ENCODE data around the gene FN3KRP. TPM values are rescaled to one million over a fixed set of nuclear protein-coding genes. Genes with fewer than 3 reads are reported as not detected.

The FN3KRP gene
- polyA plus RNA-seq, 3 donors from 2014 or later = 23.7 to 76.6 (median 47.3) TPM

DNA sequence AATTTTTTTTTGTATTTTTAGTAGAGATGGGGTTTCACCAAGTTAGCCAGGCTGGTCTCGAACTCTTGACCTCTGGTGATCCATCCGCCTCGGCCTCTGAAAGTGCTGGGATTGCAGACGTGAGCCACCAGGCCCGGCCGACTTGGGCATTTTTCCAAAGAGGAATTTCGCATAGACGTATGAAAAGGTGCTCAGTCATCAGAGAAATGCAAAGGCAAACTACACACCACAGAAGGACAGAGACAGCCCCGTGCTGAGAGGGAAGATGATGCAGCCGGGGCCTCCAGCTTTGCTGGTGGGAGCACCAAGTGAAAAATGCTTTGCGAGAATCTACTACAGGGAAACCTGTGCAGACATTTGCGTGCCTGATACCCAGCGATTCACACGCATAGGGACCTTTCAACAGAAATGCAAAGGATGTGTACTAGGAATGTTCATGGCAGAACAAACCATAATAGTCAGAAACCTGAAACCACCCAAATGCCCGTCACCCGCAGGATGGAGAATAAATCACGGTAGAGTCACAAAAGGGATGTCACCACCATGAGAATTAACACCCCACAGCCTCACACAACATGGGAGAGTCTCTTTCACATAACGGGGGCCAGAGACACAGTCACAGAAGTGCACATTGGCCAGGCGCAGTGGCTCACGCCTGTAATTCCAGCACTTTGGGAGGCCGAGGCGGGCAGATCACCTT, 23.2 kb upstream of the FN3KRP start:
- Mint-ChIP-seq H3K4me3 (no peak overlapping the region), H3K27me3 (ENCODE audit: low read depth in 3 of 3) (peaks cover 0 to 3% (median 2%) of the 10 kb centered on the region in 3 donors), H3K27ac (no peak overlapping the region), H3K9me3 (peaks cover 0 to 8% (median 3%) of the 10 kb centered on the region in 6 donors), H3K36me3 (peaks cover 7 to 16% (median 10%) of the 10 kb centered on the region in 3 donors), H3K4me1 (peaks cover 0 to 4% of the 10 kb centered on the region in 2 donors)
- no peak for DNase-seq

DNA sequence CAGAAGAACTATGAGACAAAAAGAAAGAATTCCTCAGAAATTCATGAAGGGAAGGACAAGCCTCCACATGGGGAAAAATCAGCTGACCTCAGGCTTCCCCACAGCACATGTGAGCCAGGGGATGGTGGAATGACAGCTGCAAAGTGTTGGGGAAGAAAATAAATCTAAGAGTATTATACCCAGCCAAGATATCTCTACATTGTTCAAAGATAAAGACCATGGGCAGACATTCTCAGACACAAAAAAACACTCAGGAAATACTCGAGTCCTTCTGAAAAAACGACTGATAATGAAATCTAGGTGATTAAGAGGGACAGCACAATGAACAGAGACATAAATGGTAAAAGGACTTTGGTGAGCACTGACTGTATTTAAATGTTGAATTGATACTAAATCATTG, 21.9 kb upstream of the FN3KRP start:
- Mint-ChIP-seq H3K27me3 (ENCODE audit: low read depth in 3 of 3) (peaks cover 2 to 6% (median 6%) of the 10 kb centered on the region in 3 donors), H3K27ac (no peak overlapping the region), H3K4me3 (peak overlapping the region in 3 of 5 donors; percentile 2 to 35 (median 5)), H3K36me3 (peaks cover 7 to 16% (median 10%) of the 10 kb centered on the region in 3 donors), H3K9me3 (peaks cover 0 to 8% (median 3%) of the 10 kb centered on the region in 6 donors), H3K4me1 (peaks cover 6 to 11% of the 10 kb centered on the region in 2 donors)
- DNase-seq = no peak

DNA sequence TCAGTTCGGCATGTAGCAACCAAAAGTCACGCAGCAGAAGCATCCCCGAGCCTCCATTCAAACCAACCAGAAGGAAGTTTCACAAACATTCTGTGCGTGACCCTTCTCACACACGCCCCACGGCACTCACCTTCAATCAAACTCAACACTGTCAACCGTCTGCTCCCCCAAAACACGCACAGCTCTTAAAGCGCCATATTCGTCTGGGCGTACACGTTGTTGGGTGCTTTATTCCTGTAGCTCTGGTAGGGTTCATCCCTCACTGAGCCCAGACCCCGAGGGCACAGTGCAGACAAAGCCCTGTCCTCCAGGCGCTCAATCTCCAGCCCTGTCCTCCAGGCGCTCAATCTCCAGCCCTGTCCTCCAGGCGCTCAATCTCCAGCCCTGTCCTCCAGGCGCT, 20.2 kb upstream of the FN3KRP start:
- Mint-ChIP-seq H3K27ac (peak overlapping the region in 1 of 6 donors; percentile 40), H3K27me3 (ENCODE audit: low read depth in 3 of 3) (peaks cover 2 to 6% (median 6%) of the 10 kb centered on the region in 3 donors), H3K4me1 (peaks cover 6 to 11% of the 10 kb centered on the region in 2 donors), H3K9me3 (peaks cover 0 to 8% (median 3%) of the 10 kb centered on the region in 6 donors), H3K36me3 (peaks cover 6 to 12% (median 7%) of the 10 kb centered on the region in 3 donors), H3K4me3 (peak overlapping the region in 4 of 5 donors; percentile 33 to 61 (median 40))
- no peak for DNase-seq

DNA sequence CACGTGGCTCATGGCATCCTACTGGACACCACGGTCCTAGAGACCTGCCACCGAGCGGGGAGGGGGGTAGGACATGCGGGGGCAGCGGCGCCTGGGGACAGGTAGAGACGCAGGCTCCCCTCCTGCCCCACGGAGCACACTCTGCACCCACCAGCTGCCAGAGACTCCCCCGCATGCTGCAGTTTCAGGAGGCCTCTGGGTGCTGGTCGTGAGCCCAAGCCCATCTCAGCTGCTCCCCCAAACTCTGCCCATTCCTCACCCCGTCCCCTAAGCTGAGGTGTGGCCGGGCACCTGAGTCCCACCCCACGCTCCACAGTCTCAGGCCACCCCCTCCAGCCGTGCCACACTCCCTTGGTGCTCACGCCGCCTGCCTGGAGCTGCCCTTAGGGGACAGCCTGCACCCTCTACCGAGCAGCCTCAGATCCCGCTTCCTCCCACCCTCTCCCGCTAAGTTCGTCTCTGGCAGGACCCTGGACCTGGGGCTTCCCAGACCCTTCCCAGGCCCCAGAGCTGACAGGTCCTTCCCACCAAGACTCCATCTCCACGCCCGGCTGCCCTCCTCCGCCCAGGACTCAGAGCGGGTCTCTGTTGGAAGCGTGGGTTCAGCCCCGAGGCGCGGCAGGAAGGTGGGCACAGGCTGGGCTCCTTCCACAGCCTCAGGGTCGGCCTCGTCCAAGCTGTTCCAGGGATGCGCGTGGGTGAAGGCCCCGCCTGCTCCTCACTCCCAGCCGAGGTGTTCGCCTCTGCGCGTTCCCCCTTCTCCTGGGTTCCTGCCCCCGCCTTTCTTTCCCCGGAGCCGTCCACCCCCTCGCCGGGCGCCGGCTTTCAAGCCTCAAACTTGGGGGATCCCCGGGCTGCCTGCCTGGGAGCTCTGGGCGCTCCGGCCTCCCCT, 19.3 kb upstream of the FN3KRP start:
- Mint-ChIP-seq H3K4me1 (peaks cover 6 to 11% of the 10 kb centered on the region in 2 donors), H3K27me3 (ENCODE audit: low read depth in 3 of 3) (peaks cover 2 to 6% (median 6%) of the 10 kb centered on the region in 3 donors), H3K36me3 (peaks cover 6 to 12% (median 7%) of the 10 kb centered on the region in 3 donors), H3K9me3 (peaks cover 0 to 8% (median 3%) of the 10 kb centered on the region in 6 donors), H3K27ac (no peak overlapping the region), H3K4me3 (peak overlapping the region; percentile 18 to 55 (median 46))
- peak in 1 of 3 donors; percentile 5 for DNase-seq

DNA sequence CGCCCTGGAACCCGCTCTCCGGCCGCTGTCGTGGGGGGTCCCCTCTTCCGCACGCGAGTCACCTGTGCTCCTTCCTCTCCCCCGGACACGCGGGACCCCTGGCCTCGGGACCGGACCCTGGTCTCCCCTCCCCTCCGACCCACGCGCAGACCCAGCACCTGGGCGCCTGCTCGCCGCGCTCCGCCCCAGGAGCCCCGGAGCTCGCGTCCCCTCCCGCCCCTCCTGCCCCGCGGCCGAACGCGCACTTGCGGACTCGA, 18.8 kb upstream of the FN3KRP start:
- H3K27me3 Mint-ChIP-seq (ENCODE audit: low read depth in 3 of 3) = peaks cover 4 to 6% (median 6%) of the 10 kb centered on the region in 3 donors
- peaks cover 0 to 8% (median 3%) of the 10 kb centered on the region in 6 donors for H3K9me3 Mint-ChIP-seq
- DNase-seq = no peak
- no peak overlapping the region for H3K27ac Mint-ChIP-seq
- peaks cover 6 to 12% (median 7%) of the 10 kb centered on the region in 3 donors for H3K36me3 Mint-ChIP-seq
- H3K4me3 Mint-ChIP-seq = peak overlapping the region in 2 of 5 donors; percentile 27 to 55
- H3K4me1 Mint-ChIP-seq = peaks cover 6 to 11% of the 10 kb centered on the region in 2 donors

DNA sequence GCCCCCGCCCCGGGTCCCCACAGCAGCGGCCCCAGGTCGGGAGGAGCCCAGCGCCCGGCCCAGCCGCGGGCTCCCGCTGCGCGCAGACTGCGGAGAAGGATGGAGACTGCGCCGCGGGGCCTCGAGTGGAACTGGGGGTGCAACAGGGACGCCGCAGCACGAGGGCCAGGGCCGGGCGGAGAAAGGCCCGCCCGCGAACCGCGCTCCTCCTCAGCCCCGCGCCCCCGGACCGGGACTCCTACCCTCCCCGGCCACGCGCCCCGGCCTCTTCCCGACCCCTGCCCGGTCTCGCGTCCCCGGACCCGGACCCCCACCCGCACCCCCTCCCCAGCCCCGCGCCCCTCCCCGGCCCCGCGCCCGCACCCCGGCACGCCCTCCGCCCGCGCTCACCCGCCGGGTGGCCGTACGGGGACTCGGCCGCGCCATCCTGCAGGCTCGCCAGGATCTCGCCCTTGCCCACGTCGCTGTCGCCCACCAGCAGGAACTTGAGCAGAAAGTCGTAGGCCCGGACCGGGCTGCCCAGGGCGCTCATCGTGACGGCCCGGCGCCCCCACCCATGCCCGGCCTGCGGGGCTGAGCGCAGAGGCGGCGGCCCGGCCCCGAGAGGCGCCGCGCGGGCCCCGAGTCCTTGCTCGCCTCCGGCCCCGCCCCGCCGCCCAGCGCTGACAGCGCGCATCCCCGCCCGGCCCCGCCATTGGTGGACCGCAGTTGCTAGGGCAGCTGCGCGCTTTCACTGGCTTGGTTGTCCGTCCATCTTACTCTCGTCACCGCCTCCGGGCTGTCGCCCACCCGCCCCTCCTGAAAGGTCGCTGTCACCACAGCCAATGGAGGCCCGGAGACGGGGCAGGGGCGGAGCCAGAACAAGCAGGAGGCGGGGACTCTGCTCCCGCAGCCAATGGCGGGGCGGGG, 18.2 kb upstream of the FN3KRP start, which contains the start of gene RAB40B:
Gene RAB40B (minus strand): TSS at position 634 of the 909 bp plus-strand sequence. CDS start 102 bp downstream, at position 532.
- H3K4me3 Mint-ChIP-seq = peak within 1 kb of the TSS; percentile 86 to 94 (median 93)
- peaks cover 4 to 6% (median 6%) of the 10 kb centered on the region in 3 donors for H3K27me3 Mint-ChIP-seq (ENCODE audit: low read depth in 3 of 3)
- H3K9me3 Mint-ChIP-seq = peaks cover 0 to 8% (median 3%) of the 10 kb centered on the region in 6 donors
- DNase-seq = peak; percentile 99
- peaks cover 6 to 10% (median 7%) of the 10 kb centered on the region in 3 donors for H3K36me3 Mint-ChIP-seq
- H3K4me1 Mint-ChIP-seq = peaks cover 6 to 11% of the 10 kb centered on the region in 2 donors
- H3K27ac Mint-ChIP-seq = peak within 1 kb of the TSS in 5 of 6 donors; percentile 47 to 81 (median 62)

DNA sequence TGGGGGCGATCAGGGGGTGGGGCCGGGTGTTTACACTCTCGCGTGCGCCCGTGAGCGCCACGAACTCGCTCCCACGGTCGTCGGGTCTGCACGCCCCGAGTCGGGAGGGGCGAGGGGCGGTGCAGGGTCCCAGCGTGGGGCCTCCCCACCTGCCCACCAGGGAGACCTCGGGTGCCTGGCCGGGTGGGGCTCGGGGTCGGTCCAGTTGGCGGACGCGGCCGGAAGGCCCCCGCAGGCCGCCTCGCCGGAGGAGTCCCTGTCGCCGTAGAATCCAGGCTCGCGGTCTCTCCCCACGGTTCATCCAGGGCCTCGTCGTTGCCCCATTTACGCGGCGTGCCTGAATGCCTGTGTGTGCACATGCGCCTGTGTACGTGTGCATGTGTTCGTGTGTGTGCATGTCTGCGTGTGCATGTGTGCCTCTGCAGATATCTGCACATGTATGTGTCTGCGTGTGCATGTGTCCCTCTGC, 17.5 kb upstream of the FN3KRP start:
- Mint-ChIP-seq H3K9me3 (peaks cover 0 to 8% (median 3%) of the 10 kb centered on the region in 6 donors), H3K27me3 (ENCODE audit: low read depth in 3 of 3) (peaks cover 4 to 6% (median 6%) of the 10 kb centered on the region in 3 donors), H3K4me1 (peaks cover 6 to 11% of the 10 kb centered on the region in 2 donors), H3K27ac (peak overlapping the region in 3 of 6 donors; percentile 50 to 81 (median 64)), H3K4me3 (peak overlapping the region; percentile 86 to 94 (median 93)), H3K36me3 (peaks cover 6 to 7% (median 7%) of the 10 kb centered on the region in 3 donors)
- DNase-seq = no peak

DNA sequence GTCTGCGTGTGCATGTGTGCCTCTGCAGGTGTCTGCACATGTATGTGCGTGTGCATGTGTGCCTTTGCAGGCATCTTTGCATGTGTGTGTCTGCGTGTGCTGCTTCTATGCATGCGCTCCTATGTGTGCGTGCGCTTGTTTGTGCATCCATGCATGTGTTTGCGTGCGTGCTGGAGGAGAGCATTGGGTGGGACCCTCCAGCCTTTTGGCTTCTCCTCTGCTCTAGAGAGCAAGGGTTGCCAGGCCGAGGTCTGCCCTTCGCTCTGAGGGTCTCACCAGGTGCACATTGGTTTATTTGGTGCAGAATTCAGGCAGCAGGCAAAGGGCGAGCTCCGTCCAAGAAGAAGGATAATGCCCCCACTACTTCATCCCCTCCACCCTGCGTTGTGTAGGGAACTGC, 17.0 kb upstream of the FN3KRP start:
- Mint-ChIP-seq H3K4me3 (peak overlapping the region; percentile 86 to 94 (median 93)), H3K27ac (peak overlapping the region in 4 of 6 donors; percentile 36 to 81 (median 57)), H3K27me3 (ENCODE audit: low read depth in 3 of 3) (peaks cover 2 to 6% (median 3%) of the 10 kb centered on the region in 3 donors), H3K9me3 (peaks cover 0 to 4% (median under 1%) of the 10 kb centered on the region in 6 donors), H3K36me3 (peaks cover 4 to 5% (median 4%) of the 10 kb centered on the region in 3 donors), H3K4me1 (peaks cover 6 to 11% of the 10 kb centered on the region in 2 donors)
- no peak for DNase-seq

DNA sequence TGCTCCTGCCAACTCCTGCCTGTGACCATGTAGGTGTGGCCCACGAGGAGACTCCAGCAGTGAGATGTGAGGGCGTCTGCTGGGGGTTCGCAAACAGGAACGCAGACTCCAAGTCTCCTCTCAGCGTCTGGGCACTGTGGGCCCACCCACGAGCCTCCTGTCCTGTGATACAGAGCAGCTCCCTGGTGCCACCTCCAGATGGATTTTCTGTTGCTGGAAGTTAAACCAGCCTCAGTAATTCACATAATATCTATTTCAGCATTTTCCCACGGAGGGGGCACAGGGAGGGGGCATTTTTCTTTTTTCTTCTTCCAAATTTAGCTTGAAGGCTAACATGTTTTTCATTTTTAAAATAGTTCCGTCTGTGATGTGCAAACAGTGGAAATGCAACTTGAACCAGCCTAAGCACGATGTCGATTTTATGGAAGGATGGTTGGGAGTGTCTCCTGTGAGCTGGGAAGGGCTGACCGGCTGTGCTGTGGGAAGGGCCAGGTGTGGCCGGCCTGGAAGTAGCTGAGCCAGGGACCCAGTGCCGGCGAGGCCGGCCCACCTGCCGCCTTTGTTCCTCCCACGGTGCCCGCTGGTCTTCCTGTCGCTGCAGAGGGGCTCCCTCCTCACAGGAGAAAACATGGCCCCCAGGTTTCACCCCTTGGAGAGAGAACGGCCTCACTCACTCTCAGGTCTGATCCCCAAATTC, 14.1 kb upstream of the FN3KRP start:
- Mint-ChIP-seq H3K4me3 (no peak overlapping the region), H3K9me3 (no peaks in the 10 kb centered on the region), H3K4me1 (peaks cover 6 to 7% of the 10 kb centered on the region in 2 donors), H3K27me3 (ENCODE audit: low read depth in 3 of 3) (peaks cover 2 to 10% (median 3%) of the 10 kb centered on the region in 3 donors), H3K36me3 (no peaks in the 10 kb centered on the region), H3K27ac (no peak overlapping the region)
- no peak for DNase-seq

DNA sequence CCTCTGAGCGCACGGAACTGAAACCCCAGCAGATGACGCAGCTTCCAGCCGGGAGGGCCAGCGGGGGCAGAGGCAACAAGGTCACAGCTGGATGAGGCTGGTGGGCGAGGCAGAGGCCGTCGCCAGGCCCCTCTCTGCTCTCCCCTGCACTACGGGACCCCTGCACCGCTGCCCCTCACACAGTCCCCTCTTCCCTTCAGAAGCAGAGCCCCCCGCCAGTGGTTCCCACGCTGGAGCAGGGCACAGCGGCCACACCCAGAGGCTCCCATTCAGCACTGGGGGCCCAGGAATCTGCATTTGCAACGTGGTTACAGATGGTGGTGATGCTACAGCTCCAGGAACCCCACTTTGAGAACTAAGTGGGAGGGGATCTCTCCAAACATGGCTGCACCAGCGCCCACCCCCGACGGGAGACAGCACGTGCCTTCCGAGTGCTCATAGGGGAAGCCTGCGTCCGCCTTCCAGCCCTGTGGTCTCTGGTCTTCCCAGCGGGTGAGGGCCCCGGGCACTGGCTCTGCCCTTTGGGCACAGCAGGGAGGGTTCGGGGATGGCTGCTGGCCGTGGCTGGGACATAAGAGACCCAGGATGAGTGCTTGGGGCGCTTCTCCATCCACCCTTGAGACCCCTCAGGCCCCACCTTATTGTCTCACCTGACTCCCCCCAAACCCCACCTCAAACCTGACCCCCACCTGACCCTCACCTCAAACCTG, 13.3 kb upstream of the FN3KRP start:
- Mint-ChIP-seq H3K27me3 (ENCODE audit: low read depth in 3 of 3) (peaks cover 2 to 10% (median 3%) of the 10 kb centered on the region in 3 donors), H3K9me3 (no peaks in the 10 kb centered on the region), H3K4me1 (peaks cover 6 to 7% of the 10 kb centered on the region in 2 donors), H3K27ac (no peak overlapping the region), H3K36me3 (no peaks in the 10 kb centered on the region), H3K4me3 (no peak overlapping the region)
- no peak for DNase-seq

DNA sequence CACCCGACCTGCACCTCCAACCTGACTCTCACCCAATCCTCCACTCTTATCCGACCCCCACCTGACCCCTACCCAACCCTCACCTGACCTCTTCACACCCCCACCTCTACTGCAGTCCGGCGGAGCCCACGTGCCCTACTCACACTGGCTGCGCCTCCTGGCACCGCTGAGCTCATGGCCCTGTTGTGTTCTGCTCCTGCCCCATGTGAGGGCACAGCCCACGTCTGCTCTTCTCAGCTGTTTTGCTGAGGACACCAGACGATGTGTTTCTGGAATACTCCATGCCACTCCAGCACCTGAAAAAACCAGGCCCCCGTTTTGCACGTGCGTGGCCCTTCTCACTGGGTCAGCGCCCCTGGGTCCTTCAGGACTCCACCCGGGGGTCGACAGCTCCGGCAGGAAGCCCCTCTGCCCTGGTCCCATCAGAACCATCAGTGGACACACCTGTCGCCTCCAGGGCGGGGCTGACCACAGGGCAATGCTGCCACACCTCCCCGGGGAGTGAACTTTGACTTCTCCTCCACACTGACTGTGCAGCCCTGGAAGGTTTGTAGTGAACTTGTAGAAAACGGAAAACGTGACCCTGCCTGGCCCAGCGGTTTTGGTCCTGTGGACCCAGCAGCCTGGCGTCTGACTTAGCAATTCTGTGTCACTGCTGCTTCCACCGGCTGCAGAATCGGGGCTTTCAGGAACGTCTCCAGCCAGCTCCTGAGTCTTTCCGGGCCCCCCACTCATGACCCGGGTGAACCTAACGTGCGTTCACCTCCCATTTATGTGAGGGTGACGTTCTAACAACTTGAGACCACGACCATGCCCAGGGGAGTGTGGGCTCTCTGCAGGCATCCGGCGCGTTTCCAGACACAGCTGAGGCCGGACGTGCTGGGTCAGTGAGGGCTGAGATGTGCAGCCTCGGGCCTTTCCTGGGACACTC, 12.3 kb upstream of the FN3KRP start:
- Mint-ChIP-seq H3K9me3 (no peaks in the 10 kb centered on the region), H3K4me1 (peaks cover 4 to 5% of the 10 kb centered on the region in 2 donors), H3K4me3 (no peak overlapping the region), H3K36me3 (no peaks in the 10 kb centered on the region), H3K27ac (no peak overlapping the region), H3K27me3 (ENCODE audit: low read depth in 3 of 3) (peaks cover 1 to 7% (median 2%) of the 10 kb centered on the region in 3 donors)
- DNase-seq = no peak
